K562 treated with DMSO at 1 percent for 24 hours (cell line): ENCODE data around the gene SULF2. TPM values are rescaled to one million over a fixed set of nuclear protein-coding genes. Genes with fewer than 3 reads are reported as not detected.

Experiments
- total RNA-seq: library from RNA; unstranded; fragments of 300-600 nt; gene quantifications from 2 replicates; pipeline ENCODE4 v1.2.3, GENCODE V29; 2022; ENCODE audit warnings: low read depth; ENCODE audit not compliant: insufficient read depth

The SULF2 gene
- total RNA-seq, result not detected in 2 replicates

DNA sequence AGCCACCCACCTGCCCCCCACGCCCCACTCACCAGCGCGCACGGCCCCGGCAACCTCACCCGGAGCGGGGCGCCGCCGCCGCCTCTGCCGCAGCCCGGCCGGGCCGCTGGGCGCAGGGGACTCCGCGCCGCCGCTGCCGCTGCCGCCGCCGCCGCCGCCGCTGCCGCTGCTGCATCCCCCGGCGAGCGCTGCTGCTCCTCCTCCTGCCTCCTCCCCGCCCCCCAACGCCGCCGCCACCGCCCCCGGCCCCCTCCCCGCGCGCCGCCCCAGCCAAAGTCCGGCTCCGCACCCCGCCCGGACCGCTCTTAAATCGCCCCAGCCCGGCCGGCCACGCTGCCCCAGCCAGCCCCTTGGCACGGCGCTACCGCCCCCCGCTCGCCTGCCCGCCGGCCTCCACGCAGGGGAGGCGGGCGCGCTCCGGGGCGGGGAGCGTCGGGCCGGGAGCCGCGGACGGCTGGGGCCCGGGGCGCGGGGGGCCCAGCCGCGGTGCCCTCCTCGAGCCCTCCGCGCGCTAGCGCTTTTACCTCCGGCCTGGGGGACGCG lies at the start of gene SULF2:
SULF2 (minus strand) TSS at position 171 of the 543 bp plus-strand sequence. CDS start 28,118 bp downstream, outside the sequence.

